ENCODE data around the gene TREML2. TPM values are rescaled to one million over a fixed set of nuclear protein-coding genes. Genes with fewer than 3 reads are reported as not detected.
"Not testable (repeated sequence)": the region's sequence is repeated elsewhere in the genome, so short reads cannot be mapped to it uniquely, and the experiment has no call there.

TREML2 gene, protein sequence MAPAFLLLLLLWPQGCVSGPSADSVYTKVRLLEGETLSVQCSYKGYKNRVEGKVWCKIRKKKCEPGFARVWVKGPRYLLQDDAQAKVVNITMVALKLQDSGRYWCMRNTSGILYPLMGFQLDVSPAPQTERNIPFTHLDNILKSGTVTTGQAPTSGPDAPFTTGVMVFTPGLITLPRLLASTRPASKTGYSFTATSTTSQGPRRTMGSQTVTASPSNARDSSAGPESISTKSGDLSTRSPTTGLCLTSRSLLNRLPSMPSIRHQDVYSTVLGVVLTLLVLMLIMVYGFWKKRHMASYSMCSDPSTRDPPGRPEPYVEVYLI
- polyA plus RNA-seq, result under 1 TPM in 1 of 2 donors, not detected in 1; 0.01 TPM

DNA sequence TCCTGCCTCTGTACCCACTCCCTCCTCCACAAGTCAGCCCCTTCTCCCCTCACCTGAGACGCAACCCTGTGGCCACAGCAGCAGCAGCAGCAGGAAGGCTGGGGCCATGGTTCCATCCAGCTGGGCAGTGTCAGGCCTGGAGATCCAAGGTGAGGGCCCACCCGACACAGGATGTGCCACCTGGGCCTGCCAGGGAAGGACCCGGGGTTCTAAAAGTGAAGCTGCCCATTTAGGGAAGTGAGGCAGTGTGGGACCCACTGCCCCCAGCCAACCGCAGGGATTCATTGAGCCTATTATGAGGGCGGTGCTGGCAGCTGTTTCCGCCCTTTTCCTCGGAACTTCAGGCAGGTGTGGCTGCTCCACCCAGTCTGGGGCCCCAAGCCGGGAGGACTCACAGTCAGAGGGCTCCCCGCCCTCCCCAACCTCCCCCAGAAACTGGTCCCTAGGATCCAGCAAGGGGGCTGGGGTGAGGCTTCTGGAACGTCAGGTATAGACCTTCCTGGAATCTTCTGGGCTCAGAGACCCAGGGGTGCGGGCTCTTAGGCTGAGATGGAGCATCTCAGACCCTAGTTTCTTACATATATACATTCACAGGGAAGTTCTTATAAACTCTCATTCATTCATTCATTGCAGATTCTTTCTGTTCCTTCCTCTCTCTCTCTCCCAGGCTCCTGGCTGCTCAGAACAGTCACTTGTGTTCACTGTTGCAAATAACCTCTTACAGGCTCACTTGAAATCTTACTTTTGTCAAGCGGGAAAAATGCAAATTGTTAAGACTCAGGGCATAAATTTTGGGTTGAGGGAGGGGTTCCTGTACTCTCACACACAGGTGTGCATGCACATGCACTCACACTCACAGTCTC lies at the start of gene TREML2:
TSS of gene TREML2 (minus strand) at position 249 of the 863 bp plus-strand sequence. CDS start at position 108, 141 bp downstream.
- no peaks in the 10 kb centered on the region for H3K27me3 ChIP-seq (ENCODE audit: control insufficient read depth in 1 of 2, insufficient read depth in 2 of 2, low read length in 2 of 2)
- H3K4me3 ChIP-seq (ENCODE audit: low read depth in 1 of 2, low read length in 2 of 2), result no peak within 1 kb of the TSS
- H3K9me3 ChIP-seq (ENCODE audit: control insufficient read depth in 2 of 2, insufficient read depth in 1 of 2, low read depth in 1 of 2, low read length in 1 of 2), result peaks cover 0 to 4% of the 10 kb centered on the region in 2 donors
- 59 to 71% methylated on average over 12 of the region's 12 CpGs for WGBS, 2 donors
- H3K4me1 ChIP-seq (ENCODE audit: control insufficient read depth in 2 of 2, insufficient read depth in 2 of 2, low read length in 1 of 2), result peaks cover 0 to 3% of the 10 kb centered on the region in 2 donors
- peak within 1 kb of the TSS; percentile 14 to 34 for H3K27ac ChIP-seq (ENCODE audit: low read depth in 2 of 2, low read length in 1 of 2)
- no peaks in the 10 kb centered on the region for H3K36me3 ChIP-seq (ENCODE audit: control insufficient read depth in 2 of 2, insufficient read depth in 2 of 2, low read length in 1 of 2)

DNA sequence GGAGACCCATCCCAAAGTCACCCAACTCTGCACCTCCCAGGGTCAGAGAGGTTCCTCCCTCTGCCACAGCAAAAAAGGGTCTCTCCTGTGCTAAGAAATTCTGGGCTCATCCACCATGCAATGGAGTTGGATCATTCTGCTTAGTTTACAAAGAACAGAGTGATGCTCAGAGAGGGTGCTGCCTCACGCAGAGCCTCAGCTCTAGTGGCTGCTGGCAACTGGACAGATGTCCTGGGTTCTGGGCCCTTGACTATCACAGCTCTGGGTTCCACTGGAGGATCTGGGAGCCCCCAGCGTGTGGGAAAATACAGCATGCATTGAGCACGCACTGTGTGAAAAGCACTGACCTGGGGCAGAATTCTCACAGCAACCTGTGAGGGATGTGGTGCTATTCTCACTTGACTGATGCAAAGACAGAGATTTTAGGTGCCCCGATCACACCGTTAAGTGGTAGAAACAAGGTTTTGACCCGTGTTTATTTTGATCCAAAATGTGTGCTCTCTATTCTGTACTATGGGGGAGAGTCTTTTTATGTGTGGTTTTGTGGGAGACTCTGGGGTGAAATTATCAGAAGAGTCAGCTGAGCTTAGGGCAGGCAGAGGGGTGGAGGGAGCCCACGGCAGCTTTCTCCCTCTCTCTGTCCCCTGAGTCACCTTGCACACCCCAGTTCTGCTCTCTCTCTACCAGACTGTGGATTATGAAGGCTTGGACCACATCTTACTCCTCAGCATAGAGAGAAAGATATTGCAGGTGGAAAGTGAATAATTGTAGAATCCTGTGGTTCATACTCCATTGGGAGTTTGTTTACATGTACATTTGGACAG lies 47.1 kb upstream of the TREML2 start:
- Histone ChIP-seq H3K4me1 (ENCODE audit: control insufficient read depth in 2 of 2, insufficient read depth in 2 of 2, low read length in 1 of 2) (no peaks in the 10 kb centered on the region), H3K36me3 (ENCODE audit: control insufficient read depth in 2 of 2, insufficient read depth in 2 of 2, low read length in 1 of 2) (no peaks in the 10 kb centered on the region), H3K9me3 (ENCODE audit: control insufficient read depth in 2 of 2, insufficient read depth in 1 of 2, low read depth in 1 of 2, low read length in 1 of 2) (peaks cover under 1 to 5% of the 10 kb centered on the region in 2 donors), H3K27ac (ENCODE audit: low read depth in 2 of 2, low read length in 1 of 2) (no peak overlapping the region), H3K4me3 (ENCODE audit: low read depth in 1 of 2, low read length in 2 of 2) (no peak overlapping the region), H3K27me3 (ENCODE audit: control insufficient read depth in 1 of 2, insufficient read depth in 2 of 2, low read length in 2 of 2) (no peaks in the 10 kb centered on the region)
- WGBS, 2 donors, result 75 to 77% methylated on average over 7 of the region's 7 CpGs

DNA sequence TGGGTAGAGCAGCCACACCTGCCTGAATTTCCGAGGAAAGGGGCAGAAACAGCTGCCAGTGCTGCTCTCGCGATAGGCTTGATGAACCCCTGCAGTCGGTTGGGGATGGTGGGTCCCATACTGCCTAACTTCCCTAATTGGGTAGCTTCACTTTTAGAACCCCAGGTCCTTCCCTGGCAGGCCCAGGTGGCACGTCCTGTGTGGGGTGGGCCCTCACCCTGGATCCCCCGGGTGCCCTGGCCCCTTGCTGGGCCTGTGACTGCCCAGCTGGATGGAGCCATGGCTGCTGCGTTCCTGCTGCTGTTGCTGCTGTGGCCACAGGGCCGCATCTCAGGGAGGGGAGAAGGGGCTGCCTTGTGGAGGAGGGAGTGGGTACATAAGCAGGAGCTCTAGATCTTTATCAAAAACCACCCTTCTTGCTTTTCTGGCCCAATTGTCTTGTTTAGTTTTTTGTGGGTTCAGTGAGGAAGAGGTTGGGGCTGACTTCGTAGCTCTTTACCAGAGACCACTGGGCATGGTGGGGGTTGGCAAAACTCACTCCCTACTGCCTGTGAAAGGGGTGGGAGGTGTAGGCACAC lies 46.4 kb upstream of the TREML2 start:
- Histone ChIP-seq H3K27ac (ENCODE audit: low read depth in 2 of 2, low read length in 1 of 2) (no peak overlapping the region), H3K4me1 (ENCODE audit: control insufficient read depth in 2 of 2, insufficient read depth in 2 of 2, low read length in 1 of 2) (no peaks in the 10 kb centered on the region), H3K27me3 (ENCODE audit: control insufficient read depth in 1 of 2, insufficient read depth in 2 of 2, low read length in 2 of 2) (no peaks in the 10 kb centered on the region), H3K36me3 (ENCODE audit: control insufficient read depth in 2 of 2, insufficient read depth in 2 of 2, low read length in 1 of 2) (no peaks in the 10 kb centered on the region), H3K9me3 (ENCODE audit: control insufficient read depth in 2 of 2, insufficient read depth in 1 of 2, low read depth in 1 of 2, low read length in 1 of 2) (peaks cover 5 to 6% of the 10 kb centered on the region in 2 donors), H3K4me3 (ENCODE audit: low read depth in 1 of 2, low read length in 2 of 2) (no peak overlapping the region)
- 73 to 74% methylated on average over 9 of the region's 9 CpGs for WGBS, 2 donors

DNA sequence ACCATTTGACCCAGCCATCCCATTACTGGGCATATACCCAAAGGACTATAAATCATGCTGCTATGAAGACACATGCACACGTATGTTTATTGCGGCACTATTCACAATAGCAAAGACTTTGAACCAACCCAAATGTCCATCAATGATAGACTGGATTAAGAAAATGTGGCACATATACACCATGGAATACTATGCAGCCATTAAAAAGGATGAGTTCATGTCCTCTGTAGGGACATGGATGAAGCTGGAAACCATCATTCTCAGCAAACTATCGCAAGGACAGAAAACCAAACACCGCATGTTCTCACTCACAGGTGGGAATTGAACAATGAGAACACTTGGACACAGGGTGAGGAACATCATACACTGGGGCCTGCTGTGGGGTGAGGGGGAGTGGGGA lies 45.6 kb upstream of the TREML2 start:
- not testable (repeated sequence) for H3K9me3 ChIP-seq (ENCODE audit: control insufficient read depth in 2 of 2, insufficient read depth in 1 of 2, low read depth in 1 of 2, low read length in 1 of 2); H3K27me3 ChIP-seq (ENCODE audit: control insufficient read depth in 1 of 2, insufficient read depth in 2 of 2, low read length in 2 of 2); H3K4me3 ChIP-seq (ENCODE audit: low read depth in 1 of 2, low read length in 2 of 2); H3K27ac ChIP-seq (ENCODE audit: low read depth in 2 of 2, low read length in 1 of 2); H3K36me3 ChIP-seq (ENCODE audit: control insufficient read depth in 2 of 2, insufficient read depth in 2 of 2, low read length in 1 of 2); H3K4me1 ChIP-seq (ENCODE audit: control insufficient read depth in 2 of 2, insufficient read depth in 2 of 2, low read length in 1 of 2)
- WGBS, 2 donors, result 87 to 98% methylated on average over 3 to 4 of the region's 4 CpGs

DNA sequence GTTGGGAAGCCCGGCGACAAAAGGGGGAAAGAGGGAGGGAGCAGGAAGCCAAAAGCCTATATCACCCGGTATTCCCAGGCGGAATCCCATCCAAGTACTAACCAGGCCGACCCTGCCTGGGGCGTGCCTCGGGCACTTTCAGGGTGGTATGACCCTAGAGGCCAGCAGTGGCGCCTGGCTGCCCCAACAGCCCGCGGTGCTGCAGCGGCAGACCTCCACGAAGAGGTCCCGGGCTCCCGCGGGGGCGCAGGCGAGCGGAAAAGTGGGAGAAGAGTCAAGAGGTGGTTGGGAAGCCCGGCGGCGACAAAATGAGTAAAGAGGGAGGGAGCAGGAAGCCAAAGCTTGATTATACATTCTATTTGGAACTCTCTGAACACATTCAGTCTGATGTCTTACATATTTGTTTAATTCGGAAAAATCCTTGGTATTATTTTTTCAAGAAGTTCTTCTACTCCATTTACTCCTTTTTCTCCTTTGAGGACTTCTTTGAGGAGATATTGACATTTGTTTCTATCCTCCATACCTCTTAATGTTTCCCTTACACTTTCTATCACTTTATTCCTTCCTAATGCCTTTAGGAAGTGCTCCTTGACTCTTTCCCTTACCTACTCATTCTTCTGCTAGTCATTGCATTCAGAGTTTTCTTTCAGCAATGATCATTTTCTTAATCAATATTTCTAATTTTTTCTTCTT lies 38.7 kb upstream of the TREML2 start:
- peaks cover 4 to 6% of the 10 kb centered on the region in 2 donors for H3K27me3 ChIP-seq (ENCODE audit: control insufficient read depth in 1 of 2, insufficient read depth in 2 of 2, low read length in 2 of 2)
- H3K4me3 ChIP-seq (ENCODE audit: low read depth in 1 of 2, low read length in 2 of 2), result no peak overlapping the region
- H3K36me3 ChIP-seq (ENCODE audit: control insufficient read depth in 2 of 2, insufficient read depth in 2 of 2, low read length in 1 of 2), result no peaks in the 10 kb centered on the region
- 13 to 14% methylated on average over 22 of the region's 22 CpGs for WGBS, 2 donors
- H3K4me1 ChIP-seq (ENCODE audit: control insufficient read depth in 2 of 2, insufficient read depth in 2 of 2, low read length in 1 of 2), result no peaks in the 10 kb centered on the region
- peaks cover 0 to 6% of the 10 kb centered on the region in 2 donors for H3K9me3 ChIP-seq (ENCODE audit: control insufficient read depth in 2 of 2, insufficient read depth in 1 of 2, low read depth in 1 of 2, low read length in 1 of 2)
- H3K27ac ChIP-seq (ENCODE audit: low read depth in 2 of 2, low read length in 1 of 2), result no peak overlapping the region

DNA sequence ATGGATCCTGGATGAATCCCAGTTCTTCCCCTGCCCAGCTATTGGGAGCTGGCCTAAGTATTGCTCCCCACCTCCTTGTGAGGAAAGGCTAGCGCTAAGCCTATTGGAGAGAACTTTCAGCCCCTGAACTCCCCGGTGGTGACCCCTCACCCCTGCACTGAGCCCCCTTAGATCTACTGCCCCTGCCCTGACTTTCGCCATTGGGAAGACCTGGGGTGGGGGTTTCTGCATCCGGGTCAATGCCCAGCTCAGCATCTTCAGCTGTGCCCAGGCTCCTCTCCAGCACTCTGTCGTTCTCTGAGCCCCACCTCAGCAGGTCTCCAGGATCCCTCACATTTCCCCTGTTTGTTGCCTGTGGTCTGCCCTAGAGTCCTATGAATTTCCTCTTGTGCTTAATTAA lies 36.2 kb upstream of the TREML2 start:
- Histone ChIP-seq H3K36me3 (ENCODE audit: control insufficient read depth in 2 of 2, insufficient read depth in 2 of 2, low read length in 1 of 2) (no peaks in the 10 kb centered on the region), H3K4me1 (ENCODE audit: control insufficient read depth in 2 of 2, insufficient read depth in 2 of 2, low read length in 1 of 2) (no peaks in the 10 kb centered on the region), H3K4me3 (ENCODE audit: low read depth in 1 of 2, low read length in 2 of 2) (no peak overlapping the region), H3K9me3 (ENCODE audit: control insufficient read depth in 2 of 2, insufficient read depth in 1 of 2, low read depth in 1 of 2, low read length in 1 of 2) (no peaks in the 10 kb centered on the region), H3K27me3 (ENCODE audit: control insufficient read depth in 1 of 2, insufficient read depth in 2 of 2, low read length in 2 of 2) (peaks cover 4 to 6% of the 10 kb centered on the region in 2 donors), H3K27ac (ENCODE audit: low read depth in 2 of 2, low read length in 1 of 2) (no peak overlapping the region)
- WGBS, 2 donors, result 71 to 77% methylated on average over 5 of the region's 5 CpGs

DNA sequence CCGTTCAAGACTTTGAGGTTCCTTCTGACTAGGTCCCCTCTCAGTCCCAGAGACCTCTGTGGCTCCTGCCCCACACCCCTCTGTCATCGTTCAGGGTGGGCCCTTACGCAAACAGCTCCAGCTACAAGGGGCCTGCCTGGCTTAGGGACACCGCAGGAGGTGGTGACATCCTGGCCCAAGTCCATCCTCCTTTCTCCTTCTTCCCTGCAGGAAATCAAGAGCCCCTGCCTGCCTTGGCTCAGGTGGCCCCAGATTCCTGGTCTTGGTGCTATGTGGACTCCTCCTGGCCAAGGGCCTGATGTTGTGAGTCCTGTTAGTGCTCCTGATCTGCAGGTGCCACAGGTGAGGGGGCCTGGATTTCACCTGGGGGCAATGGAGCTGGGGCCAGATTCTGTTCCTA lies 35.3 kb upstream of the TREML2 start:
- Histone ChIP-seq H3K4me3 (ENCODE audit: low read depth in 1 of 2, low read length in 2 of 2) (no peak overlapping the region), H3K4me1 (ENCODE audit: control insufficient read depth in 2 of 2, insufficient read depth in 2 of 2, low read length in 1 of 2) (no peaks in the 10 kb centered on the region), H3K36me3 (ENCODE audit: control insufficient read depth in 2 of 2, insufficient read depth in 2 of 2, low read length in 1 of 2) (no peaks in the 10 kb centered on the region), H3K27me3 (ENCODE audit: control insufficient read depth in 1 of 2, insufficient read depth in 2 of 2, low read length in 2 of 2) (peaks cover 4 to 6% of the 10 kb centered on the region in 2 donors), H3K9me3 (ENCODE audit: control insufficient read depth in 2 of 2, insufficient read depth in 1 of 2, low read depth in 1 of 2, low read length in 1 of 2) (no peaks in the 10 kb centered on the region), H3K27ac (ENCODE audit: low read depth in 2 of 2, low read length in 1 of 2) (no peak overlapping the region)
- 82 to 88% methylated on average over 4 of the region's 4 CpGs for WGBS, 2 donors

DNA sequence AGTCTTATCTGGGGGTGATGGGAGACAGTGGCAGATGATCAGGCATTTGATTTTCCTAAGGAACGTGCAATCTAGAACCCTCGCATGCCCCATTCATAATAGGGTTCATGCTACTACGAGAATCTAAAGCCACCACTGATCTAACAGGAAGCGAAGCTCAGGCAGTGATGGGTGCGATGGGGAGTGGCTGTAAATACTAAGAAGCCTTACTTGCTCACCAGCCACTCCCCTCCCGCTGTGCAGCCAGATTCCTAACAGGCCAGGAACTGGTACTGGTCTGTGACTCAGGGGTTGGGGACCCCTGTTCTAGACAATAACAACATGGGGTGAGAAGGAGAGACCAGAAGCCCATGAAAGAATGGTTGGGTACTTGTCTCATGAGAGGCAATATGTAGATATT lies 31.7 kb upstream of the TREML2 start:
- 81 to 84% methylated on average over 6 of the region's 6 CpGs for WGBS, 2 donors

More for the DNA sequence above, 31.7 kb upstream of the TREML2 start:
- H3K4me1 ChIP-seq (ENCODE audit: control insufficient read depth in 2 of 2, insufficient read depth in 2 of 2, low read length in 1 of 2), result no peaks in the 10 kb centered on the region
- no peaks in the 10 kb centered on the region for H3K27me3 ChIP-seq (ENCODE audit: control insufficient read depth in 1 of 2, insufficient read depth in 2 of 2, low read length in 2 of 2)
- no peak overlapping the region for H3K4me3 ChIP-seq (ENCODE audit: low read depth in 1 of 2, low read length in 2 of 2)
- no peaks in the 10 kb centered on the region for H3K36me3 ChIP-seq (ENCODE audit: control insufficient read depth in 2 of 2, insufficient read depth in 2 of 2, low read length in 1 of 2)
- H3K27ac ChIP-seq (ENCODE audit: low read depth in 2 of 2, low read length in 1 of 2), result no peak overlapping the region
- H3K9me3 ChIP-seq (ENCODE audit: control insufficient read depth in 2 of 2, insufficient read depth in 1 of 2, low read depth in 1 of 2, low read length in 1 of 2), result no peaks in the 10 kb centered on the region

All from esophagus (tissue), 2 donors.